Measurements from ENCODE around the gene PLVAP. TPM values are rescaled to one million over a fixed set of nuclear protein-coding genes. Genes with fewer than 3 reads are reported as not detected.

The PLVAP gene
- 10 to 100 TPM in 3 of 4 donors, 1 to 10 TPM in 1; 9.1 to 38.3 (median 25.7) TPM for total RNA-seq

DNA sequence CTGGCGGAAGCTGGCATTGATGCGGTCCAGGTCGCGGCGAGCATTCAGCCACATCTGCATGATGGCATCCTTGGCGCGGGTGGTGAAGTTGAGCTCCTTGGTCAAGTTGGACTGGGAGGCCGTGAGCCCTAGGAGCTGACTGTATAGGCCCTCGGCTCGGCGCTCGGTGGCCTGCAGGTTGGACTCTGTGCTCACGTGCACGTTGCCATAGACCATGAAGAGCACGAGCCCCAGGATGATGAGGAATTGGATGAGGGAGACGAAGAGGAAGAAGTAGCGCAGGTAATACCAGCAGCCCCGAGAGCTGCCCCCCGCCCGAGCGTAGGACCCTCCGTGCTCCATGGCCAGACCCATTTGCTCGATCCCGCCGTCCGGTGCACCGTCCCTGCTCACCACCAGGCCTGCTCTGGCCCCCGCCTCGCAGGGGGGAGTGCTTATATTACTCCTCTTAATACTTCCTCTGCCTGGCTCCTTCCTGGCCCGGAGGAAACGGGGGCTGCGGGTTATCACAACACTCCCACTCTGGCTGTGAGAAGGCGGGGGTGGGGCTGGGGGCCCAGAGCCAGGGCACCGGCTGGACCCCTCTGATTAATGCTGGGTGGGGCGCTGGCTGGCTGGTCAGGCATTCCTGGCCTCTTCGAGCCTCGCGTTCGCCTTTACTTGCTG is at the start of gene PLVAP:
Gene PLVAP (minus strand): TSS at position 408 of the 666 bp plus-strand sequence. CDS start 54 bp downstream, at position 354.
- WGBS, 2 donors = 40 to 43% methylated on average over 1 to 11 of the region's 39 CpGs
- peaks cover 0 to 9% (median 0%) of the 10 kb centered on the region in 3 donors for H3K4me1 ChIP-seq
- TF ChIP-seq POLR2A (IDR thresholded peaks at IDR 0.05) (no peak), CTCF (IDR thresholded peaks at IDR 0.05) (peak in 1 of 6 experiments; percentile 17)
- intact Hi-C loops (cut with DNase I) = no loop called here
- peaks cover 0 to 15% (median 0%) of the 10 kb centered on the region in 4 donors for H3K27me3 ChIP-seq
- H3K27ac ChIP-seq = peak within 1 kb of the TSS in 3 of 4 donors; percentile 20 to 74 (median 64)
- DNase-seq = no peak
- H3K9me3 ChIP-seq = no peaks in the 10 kb centered on the region
- H3K4me3 ChIP-seq = peak within 1 kb of the TSS; percentile 7 to 54 (median 30)
- no peaks in the 10 kb centered on the region for H3K36me3 ChIP-seq

DNA sequence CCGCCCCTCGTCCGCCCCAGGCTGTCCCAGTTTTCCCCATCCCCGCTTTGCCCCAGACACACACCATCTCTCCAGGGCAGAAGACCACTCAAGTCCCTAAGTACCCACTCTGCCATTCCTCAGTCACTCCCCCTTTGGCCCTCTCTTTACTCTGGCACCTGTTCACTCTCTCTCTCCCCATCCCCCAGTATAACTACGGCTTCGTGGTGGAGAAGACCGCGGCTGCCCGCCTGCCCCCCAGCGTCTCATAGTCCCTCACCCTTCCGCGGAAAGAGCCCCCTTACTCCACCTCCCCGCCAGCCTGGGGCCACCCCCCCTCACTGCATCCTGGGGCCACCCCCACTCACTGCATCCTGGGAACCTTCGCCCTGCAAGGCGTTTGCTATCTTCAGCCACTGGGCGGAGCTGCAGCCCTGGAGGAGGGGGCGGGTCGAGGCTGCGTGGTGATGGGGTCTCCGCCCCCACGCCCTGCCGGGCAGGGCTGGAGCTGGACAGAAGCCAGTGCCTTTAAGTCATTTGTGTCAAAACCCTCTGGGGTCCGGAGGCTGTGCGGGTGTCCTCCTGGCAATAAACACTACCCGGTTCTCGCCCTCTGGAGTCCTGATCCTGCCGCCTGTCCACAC is 47.7 kb upstream of the PLVAP start:
- Histone ChIP-seq H3K27me3 (no peaks in the 10 kb centered on the region), H3K9me3 (no peaks in the 10 kb centered on the region), H3K4me1 (peaks cover 5 to 28% (median 6%) of the 10 kb centered on the region in 3 donors), H3K27ac (no peak overlapping the region), H3K4me3 (no peak overlapping the region), H3K36me3 (peaks cover 0 to 23% (median 0%) of the 10 kb centered on the region in 3 donors)
- intact Hi-C loops (cut with DNase I) = no loop called here
- TF ChIP-seq CTCF (IDR thresholded peaks at IDR 0.05) (peak in 2 of 6 experiments; percentile 21 to 34), POLR2A (IDR thresholded peaks at IDR 0.05) (no peak)
- 40 to 51% methylated on average over 10 of the region's 27 CpGs for WGBS, 2 donors
- DNase-seq = no peak

GRCh38 chr19:17423429-17424208 is 46.5 kb upstream of the PLVAP start:
- TF ChIP-seq POLR2A (IDR thresholded peaks at IDR 0.05) (no peak), CTCF (IDR thresholded peaks at IDR 0.05) (no peak)
- Histone ChIP-seq H3K4me3 (no peak overlapping the region), H3K27me3 (no peaks in the 10 kb centered on the region), H3K36me3 (peaks cover 0 to 23% (median 0%) of the 10 kb centered on the region in 3 donors), H3K4me1 (peaks cover 4 to 27% (median 10%) of the 10 kb centered on the region in 3 donors), H3K27ac (no peak overlapping the region), H3K9me3 (no peaks in the 10 kb centered on the region)
- intact Hi-C loops (cut with DNase I) = no loop called here
- no peak for DNase-seq
- 82 to 83% methylated on average over 5 to 14 of the region's 20 CpGs for WGBS, 2 donors

- TF ChIP-seq CTCF (IDR thresholded peaks at IDR 0.05) = no peak
- TF ChIP-seq POLR2A (IDR thresholded peaks at IDR 0.05) = no peak
- WGBS, 2 donors = 91 to 100% methylated on average over 4 of the region's 4 CpGs
- H3K4me1 ChIP-seq = peaks cover 4 to 40% (median 10%) of the 10 kb centered on the region in 3 donors
- no peak overlapping the region for H3K27ac ChIP-seq
- intact Hi-C loops (cut with DNase I) = no loop called here
- no peaks in the 10 kb centered on the region for H3K27me3 ChIP-seq
- DNase-seq = no peak
- H3K36me3 ChIP-seq = peaks cover 0 to 23% (median 0%) of the 10 kb centered on the region in 3 donors
- no peaks in the 10 kb centered on the region for H3K9me3 ChIP-seq
- no peak overlapping the region for H3K4me3 ChIP-seq
Observed at GRCh38 chr19:17421942-17422341, 44.8 kb upstream of the PLVAP start.
